ENCODE data around the gene TMEM138.

DNA sequence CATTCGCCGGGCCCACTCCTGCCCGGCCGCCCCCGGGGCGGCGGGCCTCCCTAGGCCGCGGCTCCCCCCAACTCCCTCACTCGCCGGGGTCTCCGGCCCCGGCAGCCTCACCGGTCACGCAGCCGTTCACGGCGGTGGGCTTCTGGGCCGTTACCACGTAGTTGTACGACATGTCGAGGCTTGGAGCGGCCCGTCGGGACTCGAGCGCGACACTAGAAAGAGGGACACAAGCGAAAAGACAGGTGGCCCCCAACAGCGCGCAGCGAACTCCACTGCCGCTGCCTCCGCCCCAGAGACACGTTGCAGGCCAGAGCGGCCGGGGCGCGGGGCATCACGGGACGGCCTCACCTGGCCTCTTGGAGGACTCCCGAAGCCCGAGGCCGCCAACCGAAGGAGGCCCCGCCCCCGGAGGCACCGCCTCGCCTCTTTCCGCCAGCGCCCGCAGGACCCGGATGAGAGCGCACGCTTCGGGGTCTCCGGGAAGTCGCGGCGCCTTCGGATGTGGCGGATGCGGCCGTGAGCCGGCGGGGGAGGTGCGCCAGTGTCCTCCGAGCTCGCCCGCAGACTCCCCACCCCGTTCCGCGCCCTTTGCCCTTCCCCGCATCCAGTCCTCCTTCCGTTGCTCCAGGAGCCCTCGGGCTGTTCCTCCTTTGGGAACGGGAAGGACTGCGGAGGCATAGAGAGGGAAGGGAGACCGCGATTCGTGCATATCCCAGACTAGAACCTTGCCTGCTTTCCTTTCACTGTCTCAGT, 29.2 kb upstream of the TMEM138 start, which contains the start of the genes DDB1 and TKFC:
- TF ChIP-seq CTCF (conservative IDR thresholded peaks at IDR 0.05; ENCODE audit: low read length), result no peak
- no peak for TF ChIP-seq EZH2phosphoT487 (IDR thresholded peaks at IDR 0.05; ENCODE audit: borderline replicate concordance, low read depth, low read length)
